H1 (cell line): ENCODE measurements around the gene WBP1. TPM values are rescaled to one million over a fixed set of nuclear protein-coding genes. Genes with fewer than 3 reads are reported as not detected.

Experiments
- EP300 ChIP-seq, 2 experiments: IDR thresholded peaks; 1 replicate in 1 of 2; 2 replicates in 1 of 2; pipeline ENCODE4 v1.6.1; 2011 to 2012; ENCODE audit warnings: low read depth in 2 of 2, low read length in 2 of 2, mild to moderate bottlenecking in 2 of 2, borderline replicate concordance in 1 of 2, inconsistent platforms in 1 of 2, moderate library complexity in 1 of 2
- HDAC6 ChIP-seq: IDR thresholded peaks from one replicate; pipeline ENCODE4 v1.7.1; 2012; ENCODE audit warnings: low read depth, mild to moderate bottlenecking, inconsistent platforms, low read length, moderate library complexity
- RAD21 ChIP-seq, 2 experiments: IDR thresholded peaks in 1 of 2; conservative IDR thresholded peaks in 1 of 2; 2 replicates each; pipeline ENCODE4 v1.6.1; 2011; ENCODE audit warnings: low read depth in 2 of 2, low read length in 2 of 2, improper control_type of control experiment in 1 of 2, inconsistent platforms in 1 of 2, mild to moderate bottlenecking in 1 of 2, moderate library complexity in 1 of 2
- SP4 ChIP-seq: IDR thresholded peaks from 2 replicates; pipeline ENCODE4 v1.6.1; 2012; ENCODE audit warnings: low read length, inconsistent platforms
- polyA plus RNA-seq, 7 experiments: library from polyadenylated mRNA; depleted of rRNA in 3 of 7; stranded (reverse) in 5 of 7; unstranded in 2 of 7; fragments of >200 nt in 5 of 7; fragments of 200-250 nt in 2 of 7; gene quantifications; 1 replicate in 5 of 7; 2 replicates in 1 of 7; 4 replicates in 1 of 7; pipeline versions ENCODE4 v1.2.1 to v1.2.3, GENCODE V29; 2011 to 2013; ENCODE audit warnings: missing spikeins in 2 of 7, mixed read lengths in 2 of 7
- total RNA-seq: library from RNA; stranded (reverse); fragmentation: NEBNext Ultra II Directional; extraction: Animal tissue kit (Norgen Biotek cat#: 25700); gene quantifications from 2 replicates; pipeline ENCODE4 v1.2.1, GENCODE V29; 2021

The WBP1 gene
- total and polyA plus RNA-seq, 2 of the 8 experiments (the other 6 are each of a cell fraction or from before 2014, with no cell fraction given) = 57.2 to 190 TPM

DNA sequence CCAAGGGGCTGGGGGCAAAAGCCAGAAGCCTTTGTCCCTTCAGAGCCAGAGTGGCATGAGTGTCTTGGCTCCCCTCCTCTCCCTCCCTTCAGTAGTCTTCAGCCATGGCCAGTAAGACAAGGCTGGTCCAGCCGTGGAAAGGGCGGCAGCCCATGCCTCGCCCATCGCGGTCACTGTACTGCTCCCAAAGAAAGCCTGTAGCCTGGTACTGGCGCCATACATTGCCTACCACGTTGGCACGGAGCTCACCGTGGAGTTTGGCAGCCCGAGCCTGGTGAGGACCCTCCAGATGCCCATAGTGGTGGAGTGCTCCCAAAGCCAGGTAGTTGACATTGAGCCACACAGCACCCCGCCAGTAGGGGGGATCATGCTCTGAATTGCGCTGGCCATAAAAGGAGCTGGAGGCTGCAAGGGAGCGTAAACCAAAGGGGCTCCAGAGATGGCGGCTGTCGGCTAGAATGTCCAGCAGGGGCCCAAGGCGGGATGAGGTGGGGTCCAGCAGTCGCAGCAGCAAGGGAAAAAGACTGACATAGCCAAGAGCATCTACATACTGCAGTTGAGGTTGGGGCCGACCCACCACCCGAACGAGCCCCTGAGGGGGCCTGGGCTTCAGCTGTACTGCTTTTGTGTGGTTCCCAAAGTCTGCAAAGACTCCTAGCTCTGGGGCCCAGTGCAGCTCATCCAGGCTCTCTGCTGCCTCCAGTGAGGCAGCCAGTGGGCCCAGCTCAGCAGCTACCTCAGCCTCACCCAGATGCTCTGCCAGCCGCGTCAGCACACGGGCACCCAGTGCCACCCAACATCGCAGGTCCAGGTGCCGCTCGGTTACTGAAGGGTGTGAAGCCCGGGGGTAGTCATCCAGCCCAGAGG, 3.2 kb downstream of the WBP1 start (continued):
- TF ChIP-seq HDAC6 (no peak), RAD21 (IDR thresholded peaks at IDR 0.05 in 1 of 2, conservative IDR thresholded peaks at IDR 0.05 in 1 of 2; ENCODE audit: low read depth in 2 of 2, low read length in 2 of 2) (peak; percentile 31 to 47; a peak in 3 of 4 replicates), SP4 (no peak), EP300 (IDR thresholded peaks at IDR 0.05; ENCODE audit: borderline replicate concordance in 1 of 2, low read depth in 2 of 2, low read length in 2 of 2) (no peak)
